C4-2B (cell line): ENCODE data around the gene TMEM35B.

Source experiments
- ZFX ChIP-seq: fragments of 450-650 bp; IDR thresholded peaks from 2 replicates; pipeline ENCODE4 v1.6.1; 2017
- TF ChIP-seq, protein P1 (sequence below): fragments of 450-650 bp; conservative IDR thresholded peaks from 2 replicates; pipeline ENCODE4 v1.5.1; 2017; ENCODE audit warnings: mild to moderate bottlenecking

DNA sequence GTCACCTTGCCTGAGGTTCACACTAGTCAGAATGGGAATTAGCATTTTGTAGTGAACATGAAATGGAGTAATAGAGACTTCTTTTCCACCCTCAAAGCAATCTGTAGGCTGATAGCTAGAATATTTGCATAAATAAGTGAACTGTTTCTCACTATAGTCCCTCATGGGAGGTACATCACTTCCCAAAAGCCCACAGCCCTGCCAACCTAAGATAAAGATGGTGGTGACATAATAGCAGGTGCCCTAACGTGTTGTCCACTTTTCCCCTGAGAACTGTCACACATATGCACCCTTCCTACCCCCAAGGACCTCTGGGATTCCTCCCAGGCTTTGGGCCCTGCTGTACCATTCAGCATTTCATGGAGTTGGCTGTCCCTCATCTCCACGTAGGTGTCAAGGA lies 4.4 kb downstream of the TMEM35B start:
- TF ChIP-seq, protein P1, sequence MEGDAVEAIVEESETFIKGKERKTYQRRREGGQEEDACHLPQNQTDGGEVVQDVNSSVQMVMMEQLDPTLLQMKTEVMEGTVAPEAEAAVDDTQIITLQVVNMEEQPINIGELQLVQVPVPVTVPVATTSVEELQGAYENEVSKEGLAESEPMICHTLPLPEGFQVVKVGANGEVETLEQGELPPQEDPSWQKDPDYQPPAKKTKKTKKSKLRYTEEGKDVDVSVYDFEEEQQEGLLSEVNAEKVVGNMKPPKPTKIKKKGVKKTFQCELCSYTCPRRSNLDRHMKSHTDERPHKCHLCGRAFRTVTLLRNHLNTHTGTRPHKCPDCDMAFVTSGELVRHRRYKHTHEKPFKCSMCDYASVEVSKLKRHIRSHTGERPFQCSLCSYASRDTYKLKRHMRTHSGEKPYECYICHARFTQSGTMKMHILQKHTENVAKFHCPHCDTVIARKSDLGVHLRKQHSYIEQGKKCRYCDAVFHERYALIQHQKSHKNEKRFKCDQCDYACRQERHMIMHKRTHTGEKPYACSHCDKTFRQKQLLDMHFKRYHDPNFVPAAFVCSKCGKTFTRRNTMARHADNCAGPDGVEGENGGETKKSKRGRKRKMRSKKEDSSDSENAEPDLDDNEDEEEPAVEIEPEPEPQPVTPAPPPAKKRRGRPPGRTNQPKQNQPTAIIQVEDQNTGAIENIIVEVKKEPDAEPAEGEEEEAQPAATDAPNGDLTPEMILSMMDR: no peak
- TF ChIP-seq ZFX: no peak
